Measurements from ENCODE around the gene RGN.

- TF ChIP-seq CTCF (IDR thresholded peaks at IDR 0.05; ENCODE audit: poor library complexity, severe bottlenecking) (no peak), REST (IDR thresholded peaks at IDR 0.05; ENCODE audit: borderline replicate concordance) (no peak), EZH2 (IDR thresholded peaks at IDR 0.05; ENCODE audit: borderline replicate concordance, insufficient read depth, low read length, poor library complexity, severe bottlenecking) (no peak)
Measured at GRCh38 chrX:47047989-47048388, 30.3 kb upstream of the RGN start.
